ENCODE measurements around the gene CACNA1H. TPM values are rescaled to one million over a fixed set of nuclear protein-coding genes. Genes with fewer than 3 reads are reported as not detected.

CACNA1H gene
- polyA plus RNA-seq, 1 experiment = 1.5 TPM

GRCh38 chr16:1160773-1161348 lies 8.0 kb downstream of the CACNA1H start:
- no peak for DNase-seq (ENCODE audit: low read depth, low spot score)
- no peak overlapping the region for H3K27ac ChIP-seq (ENCODE audit: low read depth, low read length)
- CTCF ChIA-PET = no interaction called here
- TF ChIP-seq CTCF (IDR thresholded peaks at IDR 0.05; ENCODE audit: low read depth, low read length) = no peak
- H3K4me3 ChIP-seq (ENCODE audit: low read depth, low read length) = no peak overlapping the region
- H3K27me3 ChIP-seq (ENCODE audit: control insufficient read depth, insufficient read depth, low read length) = peaks cover 30% of the 10 kb centered on the region
- no peaks in the 10 kb centered on the region; the same call in 1 of the 2 replicates for H3K9me3 ChIP-seq (ENCODE audit: control insufficient read depth, insufficient read depth, low read length)
- POLR2A ChIA-PET = no interaction called here

GRCh38 chr16:1162701-1163566 lies 10.0 kb downstream of the CACNA1H start:
- H3K9me3 ChIP-seq (ENCODE audit: control insufficient read depth, insufficient read depth, low read length) = peaks cover 8% of the 10 kb centered on the region
- TF ChIP-seq CTCF (IDR thresholded peaks at IDR 0.05; ENCODE audit: low read depth, low read length) = no peak
- H3K27me3 ChIP-seq (ENCODE audit: control insufficient read depth, insufficient read depth, low read length) = peaks cover 29% of the 10 kb centered on the region
- ChIA-PET POLR2A (no interaction called here), CTCF (no interaction called here)
- H3K27ac ChIP-seq (ENCODE audit: low read depth, low read length) = no peak overlapping the region
- no peak for DNase-seq (ENCODE audit: low read depth, low spot score)
- no peak overlapping the region for H3K4me3 ChIP-seq (ENCODE audit: low read depth, low read length)

- Histone ChIP-seq H3K4me3 (ENCODE audit: low read depth, low read length) (no peak overlapping the region), H3K9me3 (ENCODE audit: control insufficient read depth, insufficient read depth, low read length) (peaks cover 8% of the 10 kb centered on the region), H3K27ac (ENCODE audit: low read depth, low read length) (no peak overlapping the region), H3K27me3 (ENCODE audit: control insufficient read depth, insufficient read depth, low read length) (peaks cover 27% of the 10 kb centered on the region)
- DNase-seq (ENCODE audit: low read depth, low spot score) = no peak
- TF ChIP-seq CTCF (IDR thresholded peaks at IDR 0.05; ENCODE audit: low read depth, low read length) = no peak
- ChIA-PET CTCF (no interaction called here), POLR2A (interaction anchor here (0.8 kb wide), 1 partner anchor 11 kb away, joined by 3 read pairs; no protein-coding TSS in a partner anchor)
These were observed 10.7 kb downstream of the CACNA1H start for GRCh38 chr16:1163567-1164055.

GRCh38 chr16:1164382-1164781 lies 11.5 kb downstream of the CACNA1H start:
- Histone ChIP-seq H3K4me3 (ENCODE audit: low read depth, low read length) (no peak overlapping the region), H3K9me3 (ENCODE audit: control insufficient read depth, insufficient read depth, low read length) (peaks cover 8% of the 10 kb centered on the region), H3K27ac (ENCODE audit: low read depth, low read length) (no peak overlapping the region), H3K27me3 (ENCODE audit: control insufficient read depth, insufficient read depth, low read length) (peaks cover 22% of the 10 kb centered on the region)
- TF ChIP-seq CTCF (IDR thresholded peaks at IDR 0.05; ENCODE audit: low read depth, low read length) = no peak
- no peak for DNase-seq (ENCODE audit: low read depth, low spot score)
- ChIA-PET CTCF (no interaction called here), POLR2A (no interaction called here)

GRCh38 chr16:1164975-1165374 lies 12.1 kb downstream of the CACNA1H start:
- ChIA-PET POLR2A (no interaction called here), CTCF (no interaction called here)

More at GRCh38 chr16:1164975-1165374, 12.1 kb downstream of the CACNA1H start:
- no peak for DNase-seq (ENCODE audit: low read depth, low spot score)
- H3K27ac ChIP-seq (ENCODE audit: low read depth, low read length) = no peak overlapping the region
- H3K9me3 ChIP-seq (ENCODE audit: control insufficient read depth, insufficient read depth, low read length) = peaks cover 8% of the 10 kb centered on the region
- TF ChIP-seq CTCF (IDR thresholded peaks at IDR 0.05; ENCODE audit: low read depth, low read length) = no peak
- H3K27me3 ChIP-seq (ENCODE audit: control insufficient read depth, insufficient read depth, low read length) = peaks cover 17% of the 10 kb centered on the region
- H3K4me3 ChIP-seq (ENCODE audit: low read depth, low read length) = no peak overlapping the region

Data from AG04450 (cell line).